ENCODE data around the gene MACROD2. TPM values are rescaled to one million over a fixed set of nuclear protein-coding genes. Genes with fewer than 3 reads are reported as not detected.

MACROD2 gene
- polyA plus RNA-seq, 1 donor (not counting 4 experiments of a cell fraction or from before 2014, with no cell fraction given) = 0.71 TPM

DNA sequence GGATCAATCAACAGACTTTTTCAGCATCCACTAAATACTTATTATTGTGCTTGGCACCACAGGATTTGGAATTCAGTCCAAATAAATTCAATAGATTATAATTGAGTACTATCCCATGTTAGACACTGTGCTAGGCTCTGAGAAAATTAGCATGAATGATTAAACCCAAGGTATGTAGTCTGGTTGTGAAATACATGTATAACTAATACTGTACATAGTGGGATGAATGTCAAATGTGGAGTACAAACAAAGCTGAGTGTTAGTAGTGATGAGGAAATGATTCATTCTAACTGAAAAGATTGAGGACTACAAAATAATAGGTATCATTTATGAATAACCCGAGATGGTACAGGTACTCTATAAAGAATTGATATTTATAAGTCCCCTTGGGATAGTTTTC is 454.0 kb downstream of the MACROD2 start:
- Histone ChIP-seq H3K4me3 (ENCODE audit: control insufficient read depth in 2 of 3, extremely low read depth in 1 of 3, insufficient read depth in 2 of 3, low read depth in 1 of 3, low read length in 3 of 3) (no peak overlapping the region), H3K4me1 (ENCODE audit: control insufficient read depth, extremely low read depth, insufficient read depth, low read length) (peaks cover 15% of the 10 kb centered on the region), H4K20me1 (ENCODE audit: control insufficient read depth, extremely low read depth, insufficient read depth, low read length) (no peaks in the 10 kb centered on the region), H3K9me1 (ENCODE audit: control insufficient read depth, extremely low read depth, insufficient read depth, low read length) (no peaks in the 10 kb centered on the region), H2AFZ (ENCODE audit: control insufficient read depth, low read length) (no peak overlapping the region), H3K27ac (ENCODE audit: control insufficient read depth, insufficient read depth, low read length) (no peak overlapping the region), H3K36me3 (ENCODE audit: control insufficient read depth in 2 of 2, extremely low read depth in 1 of 2, insufficient read depth in 2 of 2, low read length in 2 of 2) (no peaks in the 10 kb centered on the region), H3K27me3 (ENCODE audit: control insufficient read depth, extremely low read depth, insufficient read depth, low read length) (no peaks in the 10 kb centered on the region), H3K4me2 (ENCODE audit: control insufficient read depth, extremely low read depth, insufficient read depth, low read depth, low read length) (peak overlapping the region; percentile 12), H3K9me3 (ENCODE audit: control insufficient read depth, low read depth, low read length) (no peaks in the 10 kb centered on the region), H3K79me2 (ENCODE audit: control insufficient read depth, insufficient read depth, low read length) (no peaks in the 10 kb centered on the region), H3K9ac (ENCODE audit: control insufficient read depth, extremely low read depth, insufficient read depth, low read length) (no peak overlapping the region)
- dilution Hi-C loops (cut with MboI; ENCODE audit: extremely low pct_ligation_motif_present, low sequenced_read_pairs) = no loop called here
- peak; percentile 15 for DNase-seq (ENCODE audit: low read depth, low spot score)
- TF ChIP-seq EZH2 (IDR thresholded peaks at IDR 0.05; ENCODE audit: low read length) (no peak), CTCF (optimal IDR thresholded peaks at IDR 0.05 in 1 of 3, IDR thresholded peaks at IDR 0.05 in 1 of 3, conservative IDR thresholded peaks at IDR 0.05 in 1 of 3; ENCODE audit: extremely low read depth in 1 of 3, insufficient read depth in 2 of 3, low read length in 3 of 3) (no peak)
- peak; percentile 9 for FAIRE-seq

DNA sequence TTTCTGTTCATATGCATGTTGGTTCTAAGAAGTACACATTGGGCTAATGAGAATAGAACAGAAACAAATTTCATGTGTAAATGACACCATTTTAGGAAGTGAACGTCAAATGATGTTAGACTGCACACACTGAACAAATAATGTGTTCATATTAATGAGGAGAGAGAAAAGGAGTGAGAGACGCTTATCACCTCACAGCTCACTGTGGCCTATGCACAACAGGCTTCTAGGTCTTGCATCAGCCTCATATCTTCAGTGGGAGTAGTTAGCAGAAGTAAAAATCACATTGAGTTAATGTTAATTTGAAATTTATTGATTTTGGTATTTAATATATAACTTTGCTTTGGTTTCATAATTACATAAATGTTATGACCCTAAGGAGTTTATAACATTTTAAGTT is 454.9 kb downstream of the MACROD2 start:
- dilution Hi-C loops (cut with MboI; ENCODE audit: extremely low pct_ligation_motif_present, low sequenced_read_pairs) = no loop called here
- FAIRE-seq = no peak

More for the DNA sequence above, 454.9 kb downstream of the MACROD2 start:
- Histone ChIP-seq H4K20me1 (ENCODE audit: control insufficient read depth, extremely low read depth, insufficient read depth, low read length) (no peaks in the 10 kb centered on the region), H3K4me3 (ENCODE audit: control insufficient read depth in 2 of 3, extremely low read depth in 1 of 3, insufficient read depth in 2 of 3, low read depth in 1 of 3, low read length in 3 of 3) (no peak overlapping the region), H3K9me3 (ENCODE audit: control insufficient read depth, low read depth, low read length) (no peaks in the 10 kb centered on the region), H2AFZ (ENCODE audit: control insufficient read depth, low read length) (no peak overlapping the region), H3K9ac (ENCODE audit: control insufficient read depth, extremely low read depth, insufficient read depth, low read length) (no peak overlapping the region), H3K9me1 (ENCODE audit: control insufficient read depth, extremely low read depth, insufficient read depth, low read length) (no peaks in the 10 kb centered on the region), H3K4me1 (ENCODE audit: control insufficient read depth, extremely low read depth, insufficient read depth, low read length) (peaks cover 15% of the 10 kb centered on the region), H3K79me2 (ENCODE audit: control insufficient read depth, insufficient read depth, low read length) (no peaks in the 10 kb centered on the region), H3K27me3 (ENCODE audit: control insufficient read depth, extremely low read depth, insufficient read depth, low read length) (no peaks in the 10 kb centered on the region), H3K4me2 (ENCODE audit: control insufficient read depth, extremely low read depth, insufficient read depth, low read depth, low read length) (no peak overlapping the region), H3K27ac (ENCODE audit: control insufficient read depth, insufficient read depth, low read length) (no peak overlapping the region), H3K36me3 (ENCODE audit: control insufficient read depth in 2 of 2, extremely low read depth in 1 of 2, insufficient read depth in 2 of 2, low read length in 2 of 2) (no peaks in the 10 kb centered on the region)
- DNase-seq (ENCODE audit: low read depth, low spot score) = no peak
- no peak for TF ChIP-seq CTCF (optimal IDR thresholded peaks at IDR 0.05 in 1 of 3, IDR thresholded peaks at IDR 0.05 in 1 of 3, conservative IDR thresholded peaks at IDR 0.05 in 1 of 3; ENCODE audit: extremely low read depth in 1 of 3, insufficient read depth in 2 of 3, low read length in 3 of 3)
- no peak for TF ChIP-seq EZH2 (IDR thresholded peaks at IDR 0.05; ENCODE audit: low read length)
